LNCaP clone FGC (cell line): Measurements from ENCODE around the gene LTBR.
A peak's percentile ranks its signal among the peaks of the same experiment; 100 is the strongest.

ENCODE experiments used
- DNase-seq: peaks from one replicate; pipeline ENCODE4 v3.0.0-alpha.2; 2011; ENCODE audit warnings: low read depth
- H3K4me3 ChIP-seq: 2 replicates; pipeline ENCODE4 v1.5.1; 2011; ENCODE audit warnings: mild to moderate bottlenecking, low read depth, low read length, control low read depth
- TF ChIP-seq, protein P1 (sequence below): IDR thresholded peaks from 2 replicates; pipeline ENCODE4 v1.5.1; 2012; ENCODE audit warnings: mild to moderate bottlenecking; ENCODE audit not compliant: control insufficient read depth, insufficient read depth; ENCODE audit errors: extremely low read depth

The LTBR gene

DNA sequence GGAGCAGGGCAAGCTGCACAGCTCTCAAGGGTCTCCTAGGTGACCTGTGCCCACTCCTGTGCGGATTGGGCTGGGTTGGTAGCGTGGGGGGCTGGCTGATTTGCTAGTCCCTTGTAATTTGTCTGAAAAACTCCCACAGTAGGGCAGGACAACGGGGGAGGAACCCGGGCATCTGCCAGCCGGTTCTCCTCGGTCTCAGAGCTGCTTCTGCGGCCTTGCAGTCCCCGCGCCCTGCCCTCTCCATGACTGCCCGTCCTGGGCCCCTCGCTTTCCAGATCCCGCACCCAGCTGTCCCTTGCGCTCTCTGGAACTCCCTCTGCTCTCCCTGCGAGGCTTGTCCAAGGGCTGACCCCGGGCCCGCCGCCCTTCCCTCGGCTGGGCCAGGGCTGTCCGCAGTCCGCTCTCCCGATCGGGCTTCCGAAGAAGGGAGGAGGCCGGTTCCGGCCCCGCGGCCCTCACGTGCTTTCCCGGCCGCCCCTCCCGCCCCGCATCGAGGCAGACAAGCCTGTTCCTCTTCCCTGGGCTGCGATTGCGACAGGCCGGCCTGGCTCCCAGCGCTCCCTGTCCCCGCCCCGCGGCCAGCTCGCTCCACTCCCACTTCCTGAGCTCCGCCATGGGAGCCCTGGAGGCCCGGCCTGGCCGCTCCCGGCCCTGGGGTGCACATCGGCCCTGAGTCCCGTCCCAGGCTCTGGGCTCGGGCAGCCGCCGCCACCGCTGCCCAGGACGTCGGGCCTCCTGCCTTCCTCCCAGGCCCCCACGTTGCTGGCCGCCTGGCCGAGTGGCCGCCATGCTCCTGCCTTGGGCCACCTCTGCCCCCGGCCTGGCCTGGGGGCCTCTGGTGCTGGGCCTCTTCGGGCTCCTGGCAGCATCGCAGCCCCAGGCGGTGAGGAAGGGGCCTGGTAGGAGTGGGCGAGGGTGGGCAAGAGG is at the start of gene LTBR:
LTBR (plus strand) TSS at position 591 of the 927 bp plus-strand sequence; CDS start at position 788, 197 bp downstream.
- TF ChIP-seq, protein P1, sequence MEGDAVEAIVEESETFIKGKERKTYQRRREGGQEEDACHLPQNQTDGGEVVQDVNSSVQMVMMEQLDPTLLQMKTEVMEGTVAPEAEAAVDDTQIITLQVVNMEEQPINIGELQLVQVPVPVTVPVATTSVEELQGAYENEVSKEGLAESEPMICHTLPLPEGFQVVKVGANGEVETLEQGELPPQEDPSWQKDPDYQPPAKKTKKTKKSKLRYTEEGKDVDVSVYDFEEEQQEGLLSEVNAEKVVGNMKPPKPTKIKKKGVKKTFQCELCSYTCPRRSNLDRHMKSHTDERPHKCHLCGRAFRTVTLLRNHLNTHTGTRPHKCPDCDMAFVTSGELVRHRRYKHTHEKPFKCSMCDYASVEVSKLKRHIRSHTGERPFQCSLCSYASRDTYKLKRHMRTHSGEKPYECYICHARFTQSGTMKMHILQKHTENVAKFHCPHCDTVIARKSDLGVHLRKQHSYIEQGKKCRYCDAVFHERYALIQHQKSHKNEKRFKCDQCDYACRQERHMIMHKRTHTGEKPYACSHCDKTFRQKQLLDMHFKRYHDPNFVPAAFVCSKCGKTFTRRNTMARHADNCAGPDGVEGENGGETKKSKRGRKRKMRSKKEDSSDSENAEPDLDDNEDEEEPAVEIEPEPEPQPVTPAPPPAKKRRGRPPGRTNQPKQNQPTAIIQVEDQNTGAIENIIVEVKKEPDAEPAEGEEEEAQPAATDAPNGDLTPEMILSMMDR, result no peak
- H3K4me3 ChIP-seq, result peak within 1 kb of the TSS; percentile 95
- peak; percentile 81 for DNase-seq

DNA sequence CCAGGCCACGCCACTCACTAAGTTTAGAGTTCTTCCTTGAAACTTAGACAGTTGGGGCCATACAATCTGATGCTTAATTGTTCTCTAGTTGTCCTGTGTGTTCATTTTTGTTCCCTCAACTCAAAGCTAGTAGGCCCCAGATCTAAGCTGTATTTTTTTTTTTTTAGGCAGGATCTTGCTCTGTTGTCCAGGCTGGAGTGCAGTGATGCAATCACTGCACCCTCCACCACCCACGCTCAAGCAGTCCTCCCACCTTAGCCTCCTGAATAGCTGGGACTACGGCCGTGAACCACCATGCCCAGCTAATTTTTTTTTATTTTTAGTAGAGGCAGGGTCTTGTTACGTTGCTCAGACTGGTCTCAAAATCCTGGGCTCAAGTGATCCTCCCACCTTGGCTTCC is 49.6 kb upstream of the LTBR start:
- H3K4me3 ChIP-seq, result no peak overlapping the region
- TF ChIP-seq, protein P1, result no peak
- no peak for DNase-seq

DNA sequence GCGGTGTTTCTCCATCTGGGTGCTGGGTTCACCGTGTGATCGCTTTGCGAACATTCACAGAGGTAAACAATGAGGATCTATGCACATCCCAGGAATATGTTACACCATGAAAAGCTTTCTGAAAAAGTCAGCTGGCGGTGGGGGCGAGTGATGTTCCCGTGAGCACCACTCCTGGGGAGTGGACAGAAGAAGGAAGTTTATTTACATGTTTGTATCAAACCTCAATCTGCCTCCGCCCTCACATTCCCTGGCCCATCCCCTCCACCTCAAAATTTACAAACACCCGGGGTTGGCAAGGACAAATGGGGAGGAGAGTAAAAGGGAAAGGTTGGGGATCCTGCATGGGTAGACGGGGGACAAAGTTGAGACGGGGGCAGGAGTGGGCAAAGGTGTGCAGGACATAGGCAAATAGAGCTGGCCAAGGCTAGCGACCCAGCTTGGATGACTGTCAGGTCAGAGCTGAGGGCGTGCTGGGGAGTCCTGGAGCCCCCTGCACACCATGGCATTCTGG is 49.0 kb upstream of the LTBR start:
- TF ChIP-seq, protein P1, result no peak
- H3K4me3 ChIP-seq, result peak overlapping the region; percentile 50

DNA sequence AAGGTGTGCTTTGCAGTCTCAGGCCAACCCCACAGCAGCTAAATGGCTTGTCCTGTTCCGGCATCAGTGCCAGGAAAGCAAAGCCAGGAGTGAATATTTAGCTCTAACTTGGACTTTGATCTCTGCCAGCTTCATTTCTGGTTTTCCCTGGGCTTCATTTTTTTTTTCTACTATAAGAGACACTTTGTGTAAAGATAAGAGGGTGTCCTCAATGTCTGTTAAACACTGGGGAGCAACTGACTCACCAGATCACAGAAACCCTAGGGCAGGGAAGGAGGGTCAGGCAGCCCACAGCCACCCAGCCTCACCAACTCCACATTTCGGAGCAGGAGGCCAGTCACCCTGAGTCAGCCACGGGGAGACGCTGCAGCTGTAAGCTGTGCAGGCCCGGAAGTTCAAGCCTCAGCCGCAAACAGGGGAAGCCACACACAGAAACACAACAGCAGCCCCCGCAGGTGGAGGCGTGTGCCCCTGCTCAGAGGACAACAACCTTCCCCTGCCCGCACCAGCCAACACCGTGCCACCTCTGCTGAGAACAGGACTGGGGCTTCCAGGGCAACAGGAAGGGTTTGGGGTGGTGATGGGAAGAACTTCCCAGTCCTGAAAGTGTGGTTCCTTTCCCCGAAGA is 48.4 kb upstream of the LTBR start:
- peak overlapping the region; percentile 50 for H3K4me3 ChIP-seq
- no peak for DNase-seq
- TF ChIP-seq, protein P1, result peak; percentile 55

More for the DNA sequence above, 49.0 kb upstream of the LTBR start:
- DNase-seq, result no peak

DNA sequence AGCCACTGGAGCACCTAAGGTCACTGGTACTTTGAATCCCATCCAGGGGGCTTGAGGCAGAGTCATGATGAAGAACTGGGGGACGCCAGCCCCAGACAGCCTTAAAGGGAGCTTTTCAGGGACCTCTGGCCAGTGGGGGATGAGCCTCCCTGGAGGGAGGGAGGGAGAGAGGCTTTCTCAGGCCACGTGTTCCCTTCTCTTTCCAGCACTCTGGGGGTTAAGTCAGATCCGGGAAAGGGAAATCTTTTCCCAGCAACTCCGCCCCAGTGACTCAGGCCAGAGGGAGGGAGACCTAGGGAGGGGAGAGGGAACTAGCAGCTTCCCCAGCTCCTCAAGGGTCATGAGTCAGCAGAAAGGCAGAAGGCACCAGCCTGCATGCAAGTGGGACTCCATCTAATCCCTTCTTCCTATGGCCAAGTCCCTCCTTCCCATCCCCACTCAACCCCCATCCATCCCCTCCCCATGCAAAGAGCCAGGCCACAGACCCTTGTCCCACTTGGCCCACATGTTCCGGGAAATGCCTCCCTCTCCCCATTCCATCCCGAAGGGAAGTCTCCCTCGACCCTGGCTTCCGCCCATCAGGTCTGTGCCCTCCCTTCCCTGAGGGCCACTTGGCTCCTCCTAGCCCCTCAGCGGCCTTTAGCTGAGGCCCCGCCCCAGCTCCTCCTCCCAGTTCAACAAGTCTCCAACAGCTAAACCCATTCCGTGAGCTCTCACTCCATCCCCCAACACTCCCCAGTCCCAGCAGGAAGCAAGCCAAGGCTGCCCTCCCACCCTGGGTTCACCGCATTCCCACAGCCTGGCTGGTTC is 47.7 kb upstream of the LTBR start:
- TF ChIP-seq, protein P1, result no peak
- peak; percentile 96 for DNase-seq
- H3K4me3 ChIP-seq, result peak overlapping the region; percentile 50

DNA sequence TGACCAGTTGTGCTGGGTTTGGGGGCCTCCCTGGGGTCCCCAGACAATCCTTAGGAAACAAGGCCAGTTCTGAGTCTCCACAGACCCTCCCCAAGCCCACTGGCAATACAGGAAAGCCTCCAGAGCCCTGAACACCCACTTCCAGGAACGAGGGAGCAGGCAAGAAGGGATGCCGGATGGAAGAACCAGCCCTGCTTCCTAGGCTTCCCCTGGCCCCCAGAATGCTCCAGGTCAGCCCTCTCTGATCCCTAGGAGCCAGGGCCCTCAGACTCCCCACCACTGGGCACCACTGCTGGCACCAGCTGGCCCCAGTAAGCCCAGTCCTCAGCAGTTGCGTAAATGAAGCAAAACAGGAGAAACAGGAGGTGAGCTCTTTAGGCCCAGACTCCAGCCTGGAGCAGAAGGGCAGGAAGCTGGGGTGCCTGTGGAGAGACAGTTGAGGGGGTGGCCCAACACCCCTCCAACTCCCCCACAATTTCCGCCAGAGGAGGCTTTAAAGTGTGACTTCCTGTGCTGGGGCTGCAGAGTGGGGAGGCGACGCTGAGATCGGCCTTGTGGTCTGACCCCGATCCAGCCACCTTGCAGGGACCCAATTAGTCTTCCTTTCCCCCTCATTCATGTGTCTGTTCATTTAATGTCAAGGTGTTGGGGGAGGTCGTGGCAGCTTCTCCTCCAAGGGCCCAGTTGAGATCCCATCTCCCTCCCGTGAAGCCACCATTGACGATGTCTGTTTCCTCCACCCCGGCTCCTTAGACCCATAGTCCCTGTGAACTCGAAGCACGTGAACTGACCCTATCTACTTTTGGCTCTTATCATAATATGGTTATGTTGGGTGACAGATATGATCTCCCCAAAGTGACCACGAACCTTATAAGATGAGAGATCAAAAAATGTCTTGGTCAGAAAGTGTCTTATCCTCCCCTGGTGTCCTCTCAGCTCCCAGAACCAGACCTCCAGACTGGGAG is 46.8 kb upstream of the LTBR start:
- no peak for DNase-seq
- TF ChIP-seq, protein P1, result no peak

More for the DNA sequence above, 46.8 kb upstream of the LTBR start:
- peak overlapping the region; percentile 50 for H3K4me3 ChIP-seq
